DMS53 treated with DMSO at 0.1 percent for 48 hours (cell line): Measurements from ENCODE around the gene ATF3.

Experiments
- DNase-seq: peaks from one replicate; lab custom pipeline; 2025; ENCODE audit not compliant: unreplicated experiment; lab: John Stamatoyannopoulos, UW

Gene ATF3

GRCh38 chr1:212586206-212587015 is 22.1 kb upstream of the ATF3 start:
- DNase-seq: no peak

- no peak for DNase-seq
Measured at GRCh38 chr1:212587016-212587887, 21.3 kb upstream of the ATF3 start.

- no peak for DNase-seq
Measured at GRCh38 chr1:212587888-212588510, 20.6 kb upstream of the ATF3 start.

- no peak for DNase-seq
Measured at GRCh38 chr1:212589446-212589845, 19.1 kb upstream of the ATF3 start.

GRCh38 chr1:212591922-212592321 is 16.6 kb upstream of the ATF3 start:
- no peak for DNase-seq

GRCh38 chr1:212593821-212594251 is 14.7 kb upstream of the ATF3 start:
- DNase-seq: no peak

- no peak for DNase-seq
Measured at GRCh38 chr1:212594640-212595039, 13.9 kb upstream of the ATF3 start.

GRCh38 chr1:212595229-212595628 is 13.3 kb upstream of the ATF3 start:
- DNase-seq: no peak

GRCh38 chr1:212595787-212596714 is 12.5 kb upstream of the ATF3 start:
- DNase-seq: peak; percentile 77

GRCh38 chr1:212596798-212597197 is 11.8 kb upstream of the ATF3 start:
- DNase-seq: no peak

- DNase-seq: no peak
Measured at GRCh38 chr1:212597487-212597886, 11.1 kb upstream of the ATF3 start.

- no peak for DNase-seq
Measured at GRCh38 chr1:212600071-212600915, 8.3 kb upstream of the ATF3 start.

- no peak for DNase-seq
Measured at GRCh38 chr1:212600980-212601379, 7.6 kb upstream of the ATF3 start.

GRCh38 chr1:212601524-212601923 is 7.0 kb upstream of the ATF3 start:
- DNase-seq: no peak

- no peak for DNase-seq
Measured at GRCh38 chr1:212605441-212606394, 2.8 kb upstream of the ATF3 start.

- DNase-seq: peak; percentile 71
Measured at GRCh38 chr1:212606395-212607205, 2.0 kb upstream of the ATF3 start.

GRCh38 chr1:212607206-212607912 is 1.2 kb upstream of the ATF3 start:
- peak; percentile 56 for DNase-seq
